GM18909 (cell line): Measurements from ENCODE around the gene ROS1.

Experiments
- ATAC-seq: cut with Tn5 transposase; IDR thresholded peaks from one replicate; pipeline ENCODE4 v1.9.1; 2021; ENCODE audit warnings: mild to moderate bottlenecking; ENCODE audit not compliant: unreplicated experiment, poor library complexity

ROS1 gene

GRCh38 chr6:117327149-117328004, 98.4 kb downstream of the ROS1 start:
- no peak for ATAC-seq

GRCh38 chr6:117326396-117326795, 99.3 kb downstream of the ROS1 start:
- ATAC-seq, result no peak

- ATAC-seq, result no peak
Measured at GRCh38 chr6:117317261-117317660, 108.5 kb downstream of the ROS1 start.

GRCh38 chr6:117311726-117312125, 114.0 kb downstream of the ROS1 start:
- ATAC-seq, result no peak

GRCh38 chr6:117311310-117311709, 114.4 kb downstream of the ROS1 start:
- ATAC-seq, result no peak

GRCh38 chr6:117309611-117310010, 116.1 kb downstream of the ROS1 start:
- no peak for ATAC-seq

GRCh38 chr6:117309069-117309468, 116.7 kb downstream of the ROS1 start:
- no peak for ATAC-seq

GRCh38 chr6:117307655-117308054, 118.1 kb downstream of the ROS1 start:
- no peak for ATAC-seq

- no peak for ATAC-seq
Measured at GRCh38 chr6:117306227-117306790, 119.4 kb downstream of the ROS1 start.

- ATAC-seq, result no peak
Measured at GRCh38 chr6:117304446-117304845, 121.3 kb downstream of the ROS1 start.

GRCh38 chr6:117303323-117303722, 122.4 kb downstream of the ROS1 start:
- no peak for ATAC-seq

GRCh38 chr6:117298941-117299340, 126.8 kb downstream of the ROS1 start:
- ATAC-seq, result no peak

GRCh38 chr6:117290173-117290846, 135.4 kb downstream of the ROS1 start:
- ATAC-seq, result no peak

GRCh38 chr6:117288083-117288715, 137.5 kb downstream of the ROS1 start:
- ATAC-seq, result no peak

- no peak for ATAC-seq
Measured at GRCh38 chr6:117280922-117281321, 144.8 kb downstream of the ROS1 start.

GRCh38 chr6:117276778-117277316, 148.9 kb downstream of the ROS1 start:
- no peak for ATAC-seq

- ATAC-seq, result no peak
Measured at GRCh38 chr6:117275711-117276110, 150.0 kb downstream of the ROS1 start.

- no peak for ATAC-seq
Measured at GRCh38 chr6:117275205-117275604, 150.5 kb downstream of the ROS1 start.

GRCh38 chr6:117272891-117273290, 152.9 kb downstream of the ROS1 start:
- no peak for ATAC-seq

GRCh38 chr6:117272032-117272866, 153.5 kb downstream of the ROS1 start:
- ATAC-seq, result no peak
